LoVo (cell line): ENCODE results near the gene FAM240A.
"Not testable (repeated sequence)": the region's sequence is repeated elsewhere in the genome, so short reads cannot be mapped to it uniquely, and the experiment has no call there.

ENCODE experiments used
- DNase-seq: peaks from one replicate; pipeline ENCODE4 v3.0.0-alpha.2; 2016; ENCODE audit warnings: low spot score

FAM240A gene

GRCh38 chr3:46586738-46587246, 25.5 kb upstream of the FAM240A start:
- DNase-seq: no peak

DNA sequence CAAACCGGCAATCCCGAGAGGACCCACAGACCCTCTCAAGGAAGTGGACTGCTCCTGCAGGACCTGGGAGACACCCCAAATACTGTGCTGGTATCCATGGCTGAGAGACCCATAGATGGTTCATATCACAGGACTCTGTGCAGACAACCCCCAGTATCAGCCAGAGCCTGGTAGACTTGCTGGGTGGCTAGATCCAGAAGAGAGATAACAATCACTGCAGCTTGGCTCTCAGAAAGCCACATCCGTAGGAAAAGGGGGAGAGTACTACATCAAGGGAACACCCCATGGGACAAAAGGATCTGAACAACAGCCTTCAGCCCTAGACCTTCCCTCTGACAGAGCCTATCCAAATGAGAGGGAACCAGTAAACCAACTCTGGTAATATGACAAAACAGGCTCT, 25.1 kb upstream of the FAM240A start:
- DNase-seq: not testable (repeated sequence)

GRCh38 chr3:46593274-46593862, 19.0 kb upstream of the FAM240A start:
- no peak for DNase-seq

GRCh38 chr3:46593979-46594378, 18.3 kb upstream of the FAM240A start:
- DNase-seq: no peak

DNA sequence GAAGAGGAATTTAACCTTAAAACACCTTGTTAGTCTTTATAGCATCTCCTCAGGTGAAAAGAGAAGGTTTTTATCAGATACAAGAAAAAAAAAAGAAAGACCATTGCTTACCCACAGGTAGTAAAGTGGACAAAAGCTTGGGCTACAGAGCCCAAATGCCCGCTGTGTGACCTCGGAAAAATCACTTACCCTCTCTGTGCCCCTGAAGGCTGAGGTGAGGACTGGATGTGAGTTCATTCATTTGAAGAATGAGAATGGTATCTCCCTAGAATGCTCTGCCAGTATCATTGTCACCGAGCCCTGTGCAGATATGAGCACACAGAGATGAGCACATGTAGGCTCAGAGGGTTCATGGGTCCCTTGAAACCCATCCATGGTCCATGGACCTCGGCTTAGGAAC, 17.6 kb upstream of the FAM240A start:
- no peak for DNase-seq

- DNase-seq: no peak
Observed at GRCh38 chr3:46595819-46596314, 16.5 kb upstream of the FAM240A start.

DNA sequence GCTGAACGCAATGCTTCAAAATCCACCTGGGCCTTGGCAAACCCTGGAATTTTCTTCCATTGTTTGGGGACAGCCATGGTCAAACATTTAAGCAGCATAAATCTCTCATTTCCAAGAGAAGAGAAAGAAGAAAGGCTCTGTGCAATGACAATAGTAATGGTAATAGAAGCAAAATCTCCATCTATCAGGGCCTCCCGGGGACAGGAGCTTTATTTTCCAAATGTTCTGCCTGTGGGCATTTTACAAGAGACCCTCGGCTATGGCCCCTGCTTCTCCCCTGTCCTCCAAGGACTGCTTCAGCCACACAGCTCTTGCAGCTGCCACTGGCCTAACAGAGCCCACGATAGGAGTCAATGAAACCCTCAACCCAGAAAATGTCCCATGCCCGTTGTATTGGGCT, 12.7 kb upstream of the FAM240A start:
- no peak for DNase-seq

DNA sequence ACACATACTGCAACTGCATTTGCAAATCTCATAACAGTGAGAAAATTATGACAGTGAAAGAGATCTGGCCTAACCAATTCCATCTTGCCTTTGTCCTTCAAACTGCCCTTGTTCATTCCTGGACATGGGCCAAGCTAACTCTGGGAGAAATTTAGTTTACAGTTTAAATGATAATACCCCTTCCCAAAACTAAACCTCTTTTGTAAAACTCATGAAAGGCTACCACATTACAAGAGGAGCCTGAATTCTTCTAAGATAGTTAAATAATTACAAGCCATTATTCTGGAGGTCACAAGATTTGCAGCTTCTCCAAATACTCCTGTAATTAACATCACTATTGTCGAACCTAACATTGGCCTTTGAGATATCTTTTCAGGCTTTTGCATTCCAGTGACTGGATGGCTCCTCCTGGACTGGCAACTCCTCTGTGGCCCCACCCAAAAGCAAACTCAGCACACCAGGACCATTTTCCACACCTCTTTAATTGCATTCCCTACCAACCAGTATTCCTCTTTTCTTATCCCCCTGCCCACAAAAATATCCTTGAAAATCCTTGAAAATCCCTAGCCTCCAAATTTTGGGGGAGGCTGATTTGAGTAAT, 8.8 kb upstream of the FAM240A start:
- DNase-seq: no peak

DNA sequence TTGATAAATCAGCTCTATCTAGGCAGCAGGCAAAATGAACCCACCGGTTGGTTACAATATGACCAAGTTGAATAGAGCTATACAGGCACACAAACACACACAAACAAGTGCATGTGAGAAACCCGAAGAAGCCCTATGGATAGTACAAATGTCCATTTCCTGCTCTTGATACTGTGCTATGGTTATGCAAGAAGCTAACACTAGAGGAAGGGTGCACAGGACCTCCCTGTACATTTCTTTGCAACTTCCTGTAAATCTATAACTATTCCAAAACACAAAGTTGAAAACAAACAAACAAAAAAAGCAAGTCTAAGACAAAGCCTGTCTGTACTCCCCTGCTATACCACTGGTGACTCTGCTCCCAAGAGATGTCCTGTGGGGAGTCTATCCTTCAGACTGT, 8.2 kb upstream of the FAM240A start:
- no peak for DNase-seq

DNA sequence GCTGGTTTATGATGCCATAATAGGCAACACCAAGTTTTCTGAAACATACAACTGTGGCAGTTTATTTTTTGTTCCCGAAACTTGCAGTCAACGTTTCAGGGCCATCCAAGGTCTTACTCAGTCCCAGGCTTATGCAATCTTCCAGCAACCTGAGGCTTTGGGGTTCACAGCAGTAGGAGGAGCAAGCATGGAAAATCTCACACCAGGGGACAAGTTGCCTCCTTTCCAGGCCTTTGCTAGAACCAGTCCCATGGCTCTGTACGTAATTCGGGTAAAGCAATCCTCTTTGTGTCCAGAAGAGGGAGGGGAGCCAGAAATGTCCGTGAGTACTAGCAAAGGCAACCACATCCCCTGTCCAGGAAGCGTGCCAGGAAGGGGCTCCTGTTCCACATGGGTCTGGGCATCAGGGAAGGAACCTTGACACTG, 4.7 kb upstream of the FAM240A start:
- DNase-seq: no peak

GRCh38 chr3:46609212-46609721, 3.1 kb upstream of the FAM240A start:
- no peak for DNase-seq

- no peak for DNase-seq
Observed at GRCh38 chr3:46609944-46610722, 2.2 kb upstream of the FAM240A start.

- no peak for DNase-seq
Observed at GRCh38 chr3:46613313-46614005, 1.1 kb downstream of the FAM240A start.

GRCh38 chr3:46614431-46614830, 2.1 kb downstream of the FAM240A start:
- DNase-seq: no peak

GRCh38 chr3:46615050-46615775, 2.9 kb downstream of the FAM240A start:
- DNase-seq: no peak

DNA sequence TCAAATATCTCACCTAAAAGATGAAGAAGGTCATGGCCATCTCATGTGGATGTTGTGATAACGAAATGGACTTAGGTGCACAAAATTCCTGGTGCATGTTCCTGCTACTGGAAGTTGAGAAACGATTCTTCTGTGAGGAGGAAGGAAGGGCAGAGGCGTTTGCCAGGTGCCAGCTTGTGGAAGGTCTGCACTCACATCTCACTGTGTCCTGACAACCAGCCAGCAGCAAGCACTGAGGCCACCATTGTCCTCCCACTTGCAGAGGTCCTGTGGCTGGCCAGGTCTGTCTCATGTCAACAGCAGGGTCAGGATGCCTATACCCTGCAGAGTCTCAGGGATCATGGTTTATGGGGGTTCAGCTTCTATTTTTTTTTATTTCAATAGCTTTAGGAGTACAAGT, 3.7 kb downstream of the FAM240A start:
- no peak for DNase-seq

- DNase-seq: no peak
Observed at GRCh38 chr3:46617941-46618340, 5.6 kb downstream of the FAM240A start.

GRCh38 chr3:46619845-46620778, 7.8 kb downstream of the FAM240A start:
- no peak for DNase-seq

GRCh38 chr3:46624533-46624932, 12.2 kb downstream of the FAM240A start:
- no peak for DNase-seq

DNA sequence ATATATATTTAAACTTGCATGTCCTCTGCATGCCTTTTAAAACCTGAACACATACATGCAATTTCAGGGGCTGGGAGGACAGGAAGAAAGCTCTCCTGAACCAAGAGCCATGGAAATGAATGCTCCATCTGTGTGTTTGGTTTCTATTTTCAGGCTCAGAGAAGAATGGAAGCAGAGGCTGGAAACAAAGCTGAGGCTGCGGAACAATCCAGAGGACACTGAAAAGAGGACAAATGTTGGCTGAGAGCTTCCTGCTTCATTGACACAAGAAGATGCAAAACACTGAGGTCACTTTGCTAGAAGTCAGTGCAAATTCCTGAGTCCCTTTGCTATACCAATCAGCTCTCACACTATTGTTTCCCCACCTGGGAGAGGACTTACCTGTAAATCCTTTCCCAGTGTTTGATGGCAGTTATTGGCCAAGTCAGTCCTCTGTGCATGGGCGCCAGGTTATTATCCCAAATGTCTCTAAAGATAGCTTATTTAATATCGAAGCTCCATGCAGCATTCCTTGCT, 12.7 kb downstream of the FAM240A start:
- no peak for DNase-seq
